Neural progenitor cell (in vitro differentiated cells): Measurements from ENCODE around the gene DPRX. TPM values are rescaled to one million over a fixed set of nuclear protein-coding genes. Genes with fewer than 3 reads are reported as not detected.
"Not testable (repeated sequence)": the region's sequence is repeated elsewhere in the genome, so short reads cannot be mapped to it uniquely, and the experiment has no call there.

Experiments used
- DNase-seq: peaks from one replicate; pipeline ENCODE4 v3.0.0-alpha.2; 2016; ENCODE audit warnings: low spot score
- H2AFZ ChIP-seq: fragments of 200-600 bp; sonication (generic); replicated peaks from 2 replicates; pipeline ENCODE4 v1.6.1; 2016; ENCODE audit warnings: antibody characterized with exemption
- H3F3A ChIP-seq: fragments of 200-600 bp; sonication (generic); 2 replicates; pipeline ENCODE4 v1.6.1; 2016; ENCODE audit warnings: antibody characterized with exemption, low read depth
- H3K27ac ChIP-seq: fragments of 200-600 bp; sonication (generic); 2 replicates; pipeline ENCODE4 v1.5.1; 2016; ENCODE audit warnings: mild to moderate bottlenecking
- H3K27me3 ChIP-seq: fragments of 200-600 bp; sonication (generic); 2 replicates; pipeline ENCODE4 v1.6.1; 2016; ENCODE audit warnings: mild to moderate bottlenecking, moderate library complexity
- H3K36me3 ChIP-seq: fragments of 200-600 bp; sonication (generic); 2 replicates; pipeline ENCODE4 v1.5.1; 2016
- H3K4me1 ChIP-seq: fragments of 200-600 bp; sonication (generic); 2 replicates; pipeline ENCODE4 v1.6.1; 2016; ENCODE audit warnings: mixed run types
- H3K4me2 ChIP-seq: fragments of 200-600 bp; sonication (generic); 2 replicates; pipeline ENCODE4 v1.6.1; 2016
- H3K4me3 ChIP-seq: fragments of 200-600 bp; sonication (generic); 2 replicates; pipeline ENCODE4 v1.5.1; 2016
- H3K79me2 ChIP-seq: fragments of 200-600 bp; sonication (generic); 2 replicates; pipeline ENCODE4 v1.6.1; 2016; ENCODE audit warnings: low read depth
- H3K9ac ChIP-seq: fragments of 200-600 bp; sonication (generic); 2 replicates; pipeline ENCODE4 v1.6.1; 2016
- H3K9me3 ChIP-seq: fragments of 200-600 bp; sonication (generic); 2 replicates; pipeline ENCODE4 v1.5.1; 2016; ENCODE audit warnings: low read depth
- H4K20me1 ChIP-seq: fragments of 200-600 bp; sonication (generic); 2 replicates; pipeline ENCODE4 v1.6.1; 2016; ENCODE audit warnings: low read depth
- H3K27ac Mint-ChIP-seq: 3 replicates; pipeline ENCODE4 v1.8.0; 2021; ENCODE audit warnings: mixed read lengths
- H3K27me3 Mint-ChIP-seq: 2 replicates; pipeline ENCODE4 v1.8.0; 2022; ENCODE audit warnings: low read depth, mild to moderate bottlenecking, inconsistent platforms, moderate library complexity, mixed read lengths; ENCODE audit not compliant: insufficient read depth
- H3K36me3 Mint-ChIP-seq: 3 replicates; pipeline ENCODE4 v1.8.0; 2021; ENCODE audit warnings: mixed read lengths
- H3K4me1 Mint-ChIP-seq: 3 replicates; pipeline ENCODE4 v1.8.0; 2021; ENCODE audit warnings: mixed read lengths
- H3K4me3 Mint-ChIP-seq: 3 replicates; pipeline ENCODE4 v1.8.0; 2021; ENCODE audit warnings: mild to moderate bottlenecking, moderate library complexity, mixed read lengths
- H3K9me3 Mint-ChIP-seq: 3 replicates; pipeline ENCODE4 v1.8.0; 2020; ENCODE audit warnings: mixed read lengths
- CTCF ChIP-seq: fragments of 200-600 bp; sonication (generic); IDR thresholded peaks from 2 replicates; pipeline ENCODE4 v1.5.1; 2017; ENCODE audit warnings: antibody characterized with exemption, mild to moderate bottlenecking
- EZH2 ChIP-seq: fragments of 200-600 bp; sonication (generic); IDR thresholded peaks from 2 replicates; pipeline ENCODE4 v1.6.1; 2017; ENCODE audit warnings: antibody characterized with exemption, mild to moderate bottlenecking, moderate library complexity
- EZH2phosphoT487 ChIP-seq: fragments of 200-600 bp; sonication (generic); IDR thresholded peaks from 2 replicates; pipeline ENCODE4 v1.6.1; 2017; ENCODE audit warnings: antibody characterized with exemption
- total RNA-seq: library from RNA; depleted of rRNA; stranded (reverse); fragments of >200 nt; gene quantifications from 2 replicates; pipeline ENCODE4 v1.2.3, GENCODE V29; 2015; ENCODE audit warnings: low replicate concordance

The DPRX gene
- total RNA-seq, 1 donor from 2014 or later, result not detected

DNA sequence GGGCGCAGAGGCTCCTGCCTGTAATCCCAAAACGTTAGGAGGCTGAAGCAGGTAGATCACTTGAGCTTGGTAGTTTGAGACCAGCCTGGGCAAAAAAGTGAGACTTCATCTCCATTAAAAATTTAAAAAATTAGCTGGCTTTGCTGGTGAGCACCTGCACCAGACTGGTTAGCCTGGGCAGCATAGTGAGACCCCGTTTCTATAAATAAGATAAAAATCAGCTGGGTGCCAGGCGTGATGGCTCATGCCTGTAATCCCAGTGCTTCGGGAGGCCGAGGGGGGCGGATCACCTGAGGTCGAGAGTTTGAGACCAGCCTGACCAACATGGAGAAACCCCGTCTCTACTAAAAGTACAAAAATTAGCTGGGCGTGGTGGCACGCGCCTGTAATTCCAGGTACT, 32.4 kb downstream of the DPRX start:
- H4K20me1 ChIP-seq, result no peaks in the 10 kb centered on the region
- H3K4me1 ChIP-seq, result peaks cover 18% of the 10 kb centered on the region
- H3K4me3 ChIP-seq, result no peak overlapping the region
- Mint-ChIP-seq H3K9me3 (peaks cover 6% of the 10 kb centered on the region), H3K4me1 (peaks cover 3% of the 10 kb centered on the region), H3K27ac (no peak overlapping the region), H3K27me3 (peaks cover 5% of the 10 kb centered on the region), H3K36me3 (no peaks in the 10 kb centered on the region), H3K4me3 (no peak overlapping the region)
- no peak for DNase-seq
- no peaks in the 10 kb centered on the region for H3K79me2 ChIP-seq
- H3K27ac ChIP-seq, result no peak overlapping the region
- no peaks in the 10 kb centered on the region for H3K36me3 ChIP-seq
- H3K9me3 ChIP-seq, result no peaks in the 10 kb centered on the region
- H3K4me2 ChIP-seq, result no peak overlapping the region
- no peaks in the 10 kb centered on the region for H3K27me3 ChIP-seq
- peaks cover 39% of the 10 kb centered on the region for H3F3A ChIP-seq
- TF ChIP-seq EZH2 (no peak), CTCF (no peak), EZH2phosphoT487 (no peak)
- H2AFZ ChIP-seq, result no peak overlapping the region
- no peak overlapping the region for H3K9ac ChIP-seq

DNA sequence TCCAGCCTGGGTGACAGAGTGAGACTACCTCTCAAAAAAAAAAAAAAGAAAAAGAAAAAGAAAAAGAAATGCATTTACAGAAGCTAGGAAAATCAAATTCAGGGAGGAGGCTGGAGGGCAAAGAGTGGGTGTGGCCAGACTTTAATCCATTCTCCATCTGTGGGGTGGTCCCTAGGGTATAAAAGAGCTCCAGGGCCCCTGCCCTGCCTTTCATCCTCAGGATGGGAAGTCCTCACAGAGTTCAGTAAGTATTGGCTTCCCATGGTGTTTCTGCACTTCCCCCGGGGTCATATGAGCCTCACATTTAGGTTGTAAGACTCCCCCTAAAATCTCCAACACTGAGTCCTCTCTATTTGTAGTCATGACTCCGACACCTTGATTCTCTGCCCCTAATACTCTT, 33.0 kb downstream of the DPRX start:
- H2AFZ ChIP-seq, result no peak overlapping the region
- H3K27me3 Mint-ChIP-seq, result peaks cover 5% of the 10 kb centered on the region
- H3K79me2 ChIP-seq, result no peaks in the 10 kb centered on the region
- TF ChIP-seq EZH2 (no peak), CTCF (no peak), EZH2phosphoT487 (no peak)
- peaks cover 3% of the 10 kb centered on the region for H3K4me1 Mint-ChIP-seq
- peak; percentile 65 for DNase-seq
- H3F3A ChIP-seq, result peaks cover 39% of the 10 kb centered on the region
- H3K27ac ChIP-seq, result no peak overlapping the region
- H3K4me3 ChIP-seq, result no peak overlapping the region
- no peaks in the 10 kb centered on the region for H3K9me3 ChIP-seq
- peaks cover 18% of the 10 kb centered on the region for H3K4me1 ChIP-seq
- no peak overlapping the region for H3K4me2 ChIP-seq
- H3K27ac Mint-ChIP-seq, result no peak overlapping the region
- H3K36me3 ChIP-seq, result no peaks in the 10 kb centered on the region
- peaks cover 6% of the 10 kb centered on the region for H3K9me3 Mint-ChIP-seq
- H3K27me3 ChIP-seq, result no peaks in the 10 kb centered on the region
- no peak overlapping the region for H3K9ac ChIP-seq
- no peak overlapping the region for H3K4me3 Mint-ChIP-seq
- no peaks in the 10 kb centered on the region for H4K20me1 ChIP-seq
- no peaks in the 10 kb centered on the region for H3K36me3 Mint-ChIP-seq

GRCh38 chr19:53666331-53666730, 34.5 kb downstream of the DPRX start:
- H4K20me1 ChIP-seq, H3K27me3 ChIP-seq, H3K4me1 Mint-ChIP-seq, H3K36me3 ChIP-seq, H3K27ac ChIP-seq, H3K4me1 ChIP-seq, H3K79me2 ChIP-seq, H3K36me3 Mint-ChIP-seq, H3K4me3 Mint-ChIP-seq, DNase-seq, H2AFZ ChIP-seq, H3K27ac Mint-ChIP-seq, H3K9me3 ChIP-seq, H3K4me2 ChIP-seq, H3K4me3 ChIP-seq, H3K9ac ChIP-seq, H3K27me3 Mint-ChIP-seq, H3K9me3 Mint-ChIP-seq: not testable (repeated sequence)
- peaks cover 25% of the 10 kb centered on the region for H3F3A ChIP-seq

- H3K27me3 Mint-ChIP-seq, H3K4me2 ChIP-seq, DNase-seq, H2AFZ ChIP-seq, H3K27me3 ChIP-seq, H3K9me3 ChIP-seq, H3K9me3 Mint-ChIP-seq, H3K36me3 ChIP-seq, H3K4me3 Mint-ChIP-seq, H3K4me1 Mint-ChIP-seq, H3K9ac ChIP-seq, H3K4me3 ChIP-seq, H3K4me1 ChIP-seq, H3K27ac Mint-ChIP-seq, H3K27ac ChIP-seq, H3K79me2 ChIP-seq, H3K36me3 Mint-ChIP-seq, H4K20me1 ChIP-seq: not testable (repeated sequence)
- peaks cover 19% of the 10 kb centered on the region for H3F3A ChIP-seq
Observed at GRCh38 chr19:53668804-53669203, 37.0 kb downstream of the DPRX start.
